ACHN (cell line): ENCODE measurements around the gene PDK4.
A peak's percentile ranks its signal among the peaks of the same experiment; 100 is the strongest.

Experiments used
- DNase-seq: peaks from one replicate; pipeline ENCODE4 v3.0.0-alpha.2; 2015
- in situ Hi-C: cut with HindIII; loops from 2 replicates; pipeline ENCODE4 v1.10.0; 2017; ENCODE audit warnings: low sequenced_read_pairs, low pct_ligation_motif_present, low pct_unique_long_range_greater_than_20kb

The PDK4 gene

DNA sequence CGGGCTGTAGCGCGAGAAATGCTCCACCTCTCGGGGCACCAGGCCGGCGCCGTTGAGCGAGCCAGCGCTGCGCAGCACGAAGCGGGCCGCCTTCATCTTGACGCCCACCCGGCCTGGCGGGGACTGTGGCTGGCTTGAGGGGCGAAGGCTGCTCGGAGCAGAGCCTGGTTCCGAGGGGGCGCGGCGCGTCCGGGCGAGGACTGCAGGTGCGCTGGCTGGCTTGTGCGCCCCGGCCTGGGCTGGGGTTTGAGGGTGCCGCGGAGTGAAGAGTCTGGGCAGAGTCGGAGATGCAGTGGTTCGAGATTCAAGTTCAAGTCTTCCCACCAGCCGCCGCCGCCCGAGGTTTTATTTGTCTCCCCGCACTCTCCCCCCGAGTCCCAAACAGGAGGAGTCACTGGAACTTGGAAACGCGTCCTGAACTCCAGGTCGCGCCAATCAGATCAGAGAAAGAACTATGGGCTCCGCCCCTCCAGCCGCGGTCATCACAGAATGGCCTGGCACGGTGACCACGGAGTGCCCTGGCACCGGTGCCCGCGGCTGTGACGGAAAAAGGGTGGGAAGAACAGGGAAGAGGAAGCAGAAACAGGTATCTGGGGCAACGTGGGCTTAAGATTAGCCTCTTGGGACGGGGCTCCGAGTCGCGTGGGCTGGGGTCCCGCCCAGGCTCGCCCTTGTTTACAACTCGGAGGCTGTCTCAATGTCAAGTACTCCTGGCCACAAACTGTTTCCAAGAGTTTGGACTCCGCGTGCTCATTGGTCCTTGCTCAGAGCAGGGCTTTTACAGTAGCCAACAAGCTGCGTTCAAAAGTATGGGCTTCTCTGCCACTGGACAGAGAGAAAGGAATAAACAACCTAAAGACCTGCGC lies at the start of gene PDK4:
Gene PDK4, minus strand, starts transcription at position 319 of the 866 bp plus-strand sequence. Its CDS starts 223 bp downstream, at position 96.
- peak; percentile 91 for DNase-seq
- in situ Hi-C loops: no loop called here

DNA sequence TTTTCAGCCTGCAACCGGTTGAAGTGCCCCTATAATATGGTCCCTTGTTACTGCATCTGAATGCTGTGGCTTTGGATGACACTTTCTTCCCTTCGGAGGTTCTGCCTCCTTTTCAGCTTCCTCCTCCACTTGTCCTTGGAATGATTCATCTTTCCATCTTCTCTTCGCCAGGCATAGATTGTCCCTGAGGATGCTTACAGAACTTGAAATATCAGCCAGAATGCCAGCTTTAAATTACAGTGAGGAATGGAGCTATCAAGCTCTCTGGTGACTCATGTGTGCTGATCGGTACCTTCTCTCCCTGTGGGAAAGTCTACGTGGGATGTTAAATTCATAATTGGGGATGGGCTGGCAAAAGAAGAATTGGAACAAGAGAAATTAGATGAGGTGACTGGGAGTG lies 45.9 kb upstream of the PDK4 start:
- DNase-seq: no peak
- in situ Hi-C loops: no loop called here

DNA sequence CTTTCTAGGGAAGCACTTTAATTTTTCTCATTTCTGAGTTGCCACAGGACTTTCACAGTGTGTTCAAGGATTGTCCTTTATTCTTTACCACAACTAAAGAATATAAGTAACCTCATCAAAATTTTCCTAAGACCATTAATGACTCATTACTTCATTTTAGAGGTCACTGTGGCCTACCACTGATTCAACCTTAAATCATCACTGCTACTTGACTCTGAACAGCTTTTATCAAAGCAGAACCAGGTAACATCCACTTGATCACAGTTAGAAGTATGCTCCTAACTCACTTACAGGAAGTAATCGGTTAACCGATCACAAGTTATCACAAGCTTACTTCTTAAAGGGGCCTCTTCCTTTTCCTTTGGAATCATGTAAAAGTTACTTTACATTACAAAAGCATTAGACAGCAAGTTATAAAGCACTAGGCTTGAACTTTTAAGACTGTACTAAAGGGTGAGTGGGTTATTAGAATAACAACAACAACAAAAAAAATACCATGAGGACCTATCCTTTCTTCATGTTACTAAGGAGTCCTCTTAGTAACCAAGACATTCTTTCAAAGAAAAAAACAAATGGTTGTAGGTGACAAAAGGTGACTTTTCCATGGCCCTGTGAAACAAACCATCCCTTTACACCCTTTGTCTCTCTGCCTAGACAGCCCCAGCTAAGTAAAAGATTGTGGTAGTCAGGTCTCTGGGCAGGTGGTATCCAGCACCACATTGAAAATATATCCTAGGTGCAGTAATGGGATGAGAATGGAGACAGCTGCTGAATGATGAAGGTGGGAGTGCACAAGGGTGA lies 40.0 kb upstream of the PDK4 start:
- DNase-seq: peak; percentile 11
- in situ Hi-C loops: no loop called here

DNA sequence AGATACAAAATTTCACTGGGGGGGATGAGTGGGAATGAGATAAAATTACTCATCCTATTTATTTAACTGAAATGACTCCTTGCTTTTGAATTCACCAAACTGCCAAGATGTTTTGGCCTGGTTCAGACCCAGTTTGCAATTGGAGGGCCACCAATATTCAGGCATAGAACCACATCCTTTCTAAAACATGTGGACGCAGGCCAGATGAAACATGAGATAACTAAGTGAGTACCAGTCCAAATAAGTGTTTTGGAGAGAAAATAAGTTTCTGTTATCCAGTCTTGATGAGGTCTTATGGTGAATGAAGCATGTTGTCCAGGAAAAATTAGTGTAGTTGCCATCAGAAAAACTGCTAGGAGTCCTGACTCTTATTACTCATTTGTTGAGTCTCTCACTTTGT lies 36.3 kb upstream of the PDK4 start:
- in situ Hi-C loops: no loop called here
- DNase-seq: no peak

DNA sequence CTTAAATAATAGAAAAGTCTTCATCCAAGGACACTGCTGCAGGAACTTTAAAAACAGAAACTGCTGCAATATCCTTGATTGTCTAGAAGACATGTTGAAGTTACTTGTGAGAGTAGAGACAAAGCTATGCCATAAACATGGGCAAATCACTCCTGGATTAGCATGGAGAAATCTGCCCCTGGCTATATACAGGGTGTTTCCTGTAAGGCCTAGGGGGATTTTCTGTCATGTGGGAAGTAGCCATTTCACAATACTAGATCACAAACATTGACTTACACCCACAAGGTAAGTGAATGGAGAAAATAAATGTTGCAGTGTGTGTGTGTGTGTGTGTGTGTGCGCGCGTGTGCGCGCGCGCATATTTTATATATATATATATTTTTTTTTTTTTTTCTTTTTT lies 35.2 kb upstream of the PDK4 start:
- DNase-seq: no peak
- in situ Hi-C loops: no loop called here

DNA sequence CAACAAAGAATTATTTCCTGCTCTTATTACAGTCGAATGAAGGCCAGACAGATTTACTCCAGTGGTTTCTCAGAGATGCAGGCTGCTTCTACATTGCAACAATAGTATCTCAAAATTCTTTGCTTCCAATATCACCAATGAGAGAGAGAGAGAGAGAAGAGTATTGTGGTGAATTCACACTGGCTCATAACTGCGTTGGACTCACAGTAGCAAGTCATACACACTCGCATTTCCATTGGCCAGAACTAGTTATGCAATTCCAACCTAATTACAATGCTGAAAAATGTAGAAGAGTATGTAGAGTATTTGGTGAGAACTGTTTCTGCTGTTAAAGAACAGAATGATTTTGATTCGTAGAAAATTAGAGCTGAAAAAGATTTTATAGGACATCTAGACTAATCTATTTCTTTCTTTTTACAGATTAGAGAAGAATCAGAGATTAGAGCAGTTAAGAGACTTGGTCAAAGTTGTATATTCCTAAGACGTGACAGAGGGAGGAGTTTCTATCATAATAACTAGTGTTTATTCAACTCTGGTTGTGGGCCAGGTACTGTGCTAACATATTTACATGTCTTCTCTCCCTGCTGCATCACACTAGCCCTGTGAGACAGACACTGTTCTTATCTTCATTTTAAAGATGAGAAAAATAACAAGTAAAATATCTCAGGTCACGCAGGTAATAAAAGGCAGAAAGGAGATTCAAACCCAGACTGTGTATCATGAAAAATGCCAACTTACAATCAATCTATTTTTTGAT lies 34.6 kb upstream of the PDK4 start:
- in situ Hi-C loops: no loop called here
- DNase-seq: no peak

DNA sequence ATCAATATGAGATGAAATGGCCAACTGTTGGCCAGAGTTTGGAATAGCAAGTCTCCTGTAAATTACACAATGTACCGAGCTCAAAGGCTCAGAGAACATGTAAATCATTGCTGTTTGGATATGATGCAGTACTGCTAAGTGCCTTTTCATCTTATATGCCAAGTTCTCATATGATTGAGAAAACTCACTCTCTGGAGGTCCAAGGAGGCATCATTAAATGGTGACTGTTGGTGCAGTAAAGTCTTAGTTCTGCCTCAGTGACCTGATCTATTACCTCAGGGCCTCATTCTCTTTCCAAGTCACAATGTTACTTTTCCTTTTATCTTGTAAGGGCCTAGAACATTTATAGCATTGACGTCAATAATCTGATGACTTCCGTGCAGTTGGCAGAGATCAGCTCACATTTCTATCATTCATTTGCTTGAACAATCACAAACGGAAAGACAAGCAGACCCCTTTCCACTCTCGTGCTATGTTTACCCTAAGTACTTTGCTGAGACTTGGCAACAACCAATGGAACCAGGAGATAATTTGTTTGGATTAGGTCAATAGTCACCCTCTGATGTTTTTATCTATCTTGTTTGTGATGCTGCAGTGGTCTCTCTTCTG lies 32.6 kb upstream of the PDK4 start:
- no peak for DNase-seq
- in situ Hi-C loops: no loop called here

DNA sequence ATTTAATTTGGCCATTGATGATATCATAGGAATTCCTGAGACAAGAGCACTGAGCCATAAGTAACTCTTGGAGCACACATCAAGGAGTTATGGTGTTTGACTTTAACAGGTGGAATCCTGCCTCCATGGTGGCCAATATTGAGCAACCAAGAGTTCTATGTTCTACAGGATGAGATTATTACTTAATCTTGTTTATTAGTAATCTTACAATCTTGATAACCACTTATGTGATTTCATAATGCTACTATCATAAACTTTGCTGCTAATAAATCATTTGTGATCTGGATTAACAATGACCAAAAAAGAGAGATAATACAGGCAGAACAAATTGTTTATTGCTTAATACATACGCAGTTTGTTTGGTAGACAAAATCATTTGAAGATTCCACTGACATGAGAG lies 27.5 kb upstream of the PDK4 start:
- DNase-seq: no peak
- in situ Hi-C loops: no loop called here

DNA sequence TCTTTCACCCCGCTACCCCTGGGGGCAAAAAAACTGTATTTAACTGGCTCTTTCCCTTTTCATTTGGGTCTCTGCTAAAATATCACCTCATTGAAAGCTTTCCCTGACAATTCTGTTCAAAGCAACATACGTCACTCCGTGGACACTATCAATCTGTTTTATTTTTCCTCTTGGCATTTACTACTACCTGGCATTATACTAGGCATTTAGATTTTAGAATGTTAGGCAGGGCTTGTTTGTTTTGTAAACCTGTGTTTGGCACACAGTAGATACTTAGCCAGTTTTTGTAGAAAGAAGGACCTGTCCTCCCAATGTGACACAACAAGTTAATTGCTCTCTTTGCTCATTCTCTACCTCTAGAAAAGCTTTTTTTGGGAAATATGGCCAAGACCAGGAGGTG lies 26.5 kb upstream of the PDK4 start:
- no peak for DNase-seq
- in situ Hi-C loops: no loop called here

DNA sequence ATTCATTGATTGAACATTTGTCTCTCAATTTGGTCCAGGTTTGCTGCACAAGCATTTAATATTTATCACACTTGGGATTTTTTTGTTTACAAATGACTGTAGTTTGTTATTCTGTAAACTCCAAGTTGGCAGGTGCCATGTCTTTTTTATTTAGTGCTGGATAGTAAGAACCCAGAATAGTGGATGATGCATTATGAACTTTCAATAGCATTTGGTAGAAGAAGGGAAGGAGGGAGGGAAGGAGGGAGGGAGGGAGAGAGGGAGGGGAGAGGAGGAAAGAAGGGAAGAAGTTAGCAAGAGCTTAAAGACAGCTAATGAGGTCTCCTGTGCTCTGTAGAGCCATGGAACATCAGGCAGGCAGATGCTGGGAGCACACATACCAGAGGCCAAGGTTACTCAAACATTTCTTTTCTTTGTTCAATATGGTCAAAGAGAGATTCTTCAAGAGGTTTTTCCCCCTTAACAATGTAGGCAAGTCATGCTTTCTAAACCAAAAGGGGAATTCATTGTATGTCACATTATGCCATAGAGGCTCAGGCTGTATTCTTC lies 25.8 kb upstream of the PDK4 start:
- no peak for DNase-seq
- in situ Hi-C loops: no loop called here

DNA sequence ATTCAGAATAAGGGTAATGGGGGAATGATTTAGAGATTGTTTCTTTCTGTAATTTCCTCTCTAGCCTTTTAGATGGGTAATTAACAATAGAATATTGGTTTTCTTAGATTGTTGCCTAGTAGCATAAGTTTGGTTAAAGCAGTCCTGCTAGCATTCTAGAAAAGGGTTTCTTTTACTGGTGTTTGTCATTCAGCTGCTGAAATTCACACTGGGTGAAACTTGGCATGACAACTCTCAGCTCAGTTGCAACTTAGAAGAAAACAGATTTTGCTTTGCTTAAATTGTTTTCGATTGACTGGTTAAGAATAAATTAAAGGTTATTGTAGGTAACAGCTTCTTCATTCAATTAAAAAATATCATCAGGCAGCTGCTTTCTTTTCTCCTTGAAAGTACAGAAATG lies 25.1 kb upstream of the PDK4 start:
- in situ Hi-C loops: no loop called here
- no peak for DNase-seq

DNA sequence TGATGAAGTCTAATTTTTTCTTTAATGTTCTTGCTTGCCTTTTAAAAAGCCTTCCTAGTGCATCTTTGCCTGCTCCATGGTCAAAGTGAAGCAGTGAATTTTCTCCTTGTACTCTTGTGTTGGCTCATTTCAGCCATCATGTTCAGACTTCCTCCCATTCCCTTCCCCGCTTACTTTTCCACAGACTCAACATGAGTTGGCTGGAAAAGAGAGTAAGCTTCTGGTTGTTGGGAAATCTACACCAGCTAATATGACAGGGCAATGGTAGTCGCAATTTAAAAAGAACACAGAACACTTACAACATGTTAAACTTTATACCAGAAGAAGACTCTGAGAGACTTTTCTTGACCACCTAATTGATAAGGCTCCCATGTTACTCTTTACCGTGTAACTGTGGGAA lies 24.3 kb upstream of the PDK4 start:
- in situ Hi-C loops: no loop called here

DNA sequence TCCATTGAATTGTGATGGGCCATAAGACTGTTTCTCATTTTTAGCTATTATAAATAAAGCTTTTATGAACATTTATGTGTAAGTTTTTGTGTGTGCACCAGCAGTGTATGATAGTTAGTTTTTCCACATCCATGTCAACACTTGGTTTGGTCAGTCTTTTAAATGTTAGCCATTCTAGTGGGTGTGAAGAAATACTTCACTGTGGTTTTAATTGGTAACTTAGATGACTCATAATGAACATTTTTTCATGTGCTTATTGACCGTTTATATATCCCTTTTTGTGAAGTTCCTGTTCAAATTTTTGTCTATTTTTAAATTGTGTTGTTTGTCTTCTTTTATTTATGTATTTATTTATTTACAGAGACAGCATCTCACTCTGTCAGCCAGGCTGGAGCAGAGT lies 23.6 kb upstream of the PDK4 start:
- in situ Hi-C loops: no loop called here
- no peak for DNase-seq

More for the DNA sequence above, 24.3 kb upstream of the PDK4 start:
- DNase-seq: no peak

DNA sequence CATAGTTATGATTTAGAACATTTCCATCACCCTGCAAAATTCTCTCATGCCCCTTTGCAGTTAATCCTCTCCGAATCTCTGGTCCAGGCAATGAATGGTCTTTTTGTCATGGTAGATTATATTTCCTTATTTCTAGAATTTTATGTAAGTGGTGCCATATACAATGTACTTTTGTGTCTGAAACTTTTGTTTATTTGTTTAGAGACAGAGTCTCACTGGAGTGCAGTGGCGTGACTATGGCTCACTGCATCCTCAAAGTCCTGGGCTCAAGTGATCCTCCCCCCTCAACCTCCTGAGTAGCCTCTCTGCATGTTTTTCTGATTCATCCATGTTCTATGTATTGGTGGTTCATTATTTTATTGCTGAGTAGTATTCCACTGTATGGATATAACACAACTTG lies 23.2 kb upstream of the PDK4 start:
- no peak for DNase-seq

DNA sequence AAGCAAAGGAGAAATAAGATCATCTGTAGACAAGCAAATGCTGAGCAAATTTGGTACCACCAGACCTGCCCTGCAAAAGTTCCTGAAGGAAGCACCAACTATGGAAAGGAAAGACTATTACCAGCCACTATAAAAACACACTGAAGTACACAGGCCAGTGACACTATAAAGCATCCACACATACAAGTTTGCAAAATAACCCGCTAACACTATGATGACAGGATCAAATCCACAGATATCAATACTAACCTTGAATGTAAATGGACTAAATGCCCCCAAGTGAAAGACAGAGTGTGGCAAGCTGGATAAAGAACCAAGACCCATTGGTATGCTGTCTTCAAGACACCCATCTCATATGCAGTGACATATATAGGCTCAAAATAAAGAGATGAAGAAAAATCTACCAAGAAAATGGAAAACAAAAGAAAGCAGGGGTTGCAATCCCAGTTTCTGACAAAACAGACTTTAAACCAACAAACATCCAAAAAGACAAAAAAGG lies 18.2 kb upstream of the PDK4 start:
- no peak for DNase-seq
- in situ Hi-C loops: no loop called here

More for the DNA sequence above, 23.2 kb upstream of the PDK4 start:
- in situ Hi-C loops: no loop called here

DNA sequence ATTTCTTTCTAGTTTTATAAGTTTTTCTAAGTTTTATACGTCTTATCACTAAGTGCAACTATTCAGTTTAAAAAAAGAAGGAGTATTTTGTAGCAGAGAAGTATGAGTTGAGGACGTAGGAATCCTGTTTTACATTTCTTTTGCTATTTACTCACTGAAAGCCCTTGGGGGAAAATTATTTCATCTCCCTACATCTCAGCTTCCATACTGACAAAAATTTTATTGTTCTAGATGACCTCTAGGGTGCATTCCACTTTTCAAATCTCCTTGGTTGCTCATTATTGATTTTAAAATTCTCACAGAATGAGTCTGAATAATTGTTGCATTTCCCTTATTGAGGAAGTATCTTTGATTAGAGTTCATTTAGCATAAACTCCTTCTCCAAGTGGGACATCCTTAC lies 14.9 kb upstream of the PDK4 start:
- DNase-seq: no peak
- in situ Hi-C loops: no loop called here

DNA sequence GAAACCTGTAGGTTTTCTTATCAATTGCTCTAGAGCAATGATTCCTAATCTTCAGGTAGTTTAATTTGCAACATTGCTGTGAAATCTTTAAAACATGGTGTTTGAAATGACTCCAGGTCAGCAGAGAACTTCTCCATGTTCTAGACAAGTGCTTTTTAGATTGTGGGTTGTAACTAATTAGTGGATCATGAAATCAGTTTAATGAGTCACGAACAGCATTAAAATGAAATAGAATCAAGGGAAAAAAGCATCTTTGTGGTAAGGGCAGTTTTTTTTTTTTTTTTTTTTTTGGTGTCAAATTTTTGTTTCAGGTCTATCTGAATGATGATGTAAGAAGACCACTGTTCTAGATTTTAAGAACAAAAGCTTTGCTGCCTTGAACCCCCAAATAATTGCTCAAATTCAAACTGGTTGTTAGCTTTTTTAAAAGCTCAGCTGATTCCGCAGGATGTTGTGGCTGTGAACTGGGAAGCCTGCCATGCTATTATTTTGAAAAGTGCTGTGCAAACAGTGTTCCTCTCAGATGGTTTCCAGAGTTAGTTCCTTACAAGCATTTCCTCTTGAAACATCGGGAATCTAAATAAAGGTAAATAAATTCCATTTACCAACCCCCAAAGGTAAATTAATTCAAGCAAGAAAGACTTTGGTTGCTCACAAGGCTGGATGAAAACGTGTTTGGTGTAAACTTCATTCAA lies 13.1 kb upstream of the PDK4 start:
- in situ Hi-C loops: no loop called here
- no peak for DNase-seq
